GM12874 (cell line): Measurements from ENCODE around the gene ELL2.

Experiments used
- TF ChIP-seq, protein P1 (sequence below): IDR thresholded peaks from 2 replicates; pipeline ENCODE4 v1.5.1; 2011; ENCODE audit warnings: low read depth, mild to moderate bottlenecking, control low read depth, low read length, moderate library complexity; ENCODE audit not compliant: insufficient read depth

The ELL2 gene

DNA sequence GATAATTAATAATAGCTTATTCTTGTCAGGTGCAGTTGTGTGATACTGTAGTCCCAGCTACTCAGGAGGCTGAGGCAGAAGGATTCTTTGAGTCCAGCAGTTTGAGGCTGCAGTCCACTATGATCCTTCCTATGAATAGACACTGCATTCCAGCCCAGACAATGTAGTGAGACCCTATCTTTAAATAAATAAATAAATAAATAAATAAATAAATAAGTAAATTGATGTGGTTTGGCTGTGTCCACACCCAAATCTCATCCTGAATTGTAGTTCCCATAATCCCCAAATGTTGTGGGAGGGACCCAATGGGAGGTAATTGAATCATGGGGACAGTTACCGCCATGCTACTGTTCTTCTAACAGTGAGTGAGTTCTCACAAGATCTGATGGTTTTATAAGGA, 5.6 kb upstream of the ELL2 start:
- TF ChIP-seq, protein P1, sequence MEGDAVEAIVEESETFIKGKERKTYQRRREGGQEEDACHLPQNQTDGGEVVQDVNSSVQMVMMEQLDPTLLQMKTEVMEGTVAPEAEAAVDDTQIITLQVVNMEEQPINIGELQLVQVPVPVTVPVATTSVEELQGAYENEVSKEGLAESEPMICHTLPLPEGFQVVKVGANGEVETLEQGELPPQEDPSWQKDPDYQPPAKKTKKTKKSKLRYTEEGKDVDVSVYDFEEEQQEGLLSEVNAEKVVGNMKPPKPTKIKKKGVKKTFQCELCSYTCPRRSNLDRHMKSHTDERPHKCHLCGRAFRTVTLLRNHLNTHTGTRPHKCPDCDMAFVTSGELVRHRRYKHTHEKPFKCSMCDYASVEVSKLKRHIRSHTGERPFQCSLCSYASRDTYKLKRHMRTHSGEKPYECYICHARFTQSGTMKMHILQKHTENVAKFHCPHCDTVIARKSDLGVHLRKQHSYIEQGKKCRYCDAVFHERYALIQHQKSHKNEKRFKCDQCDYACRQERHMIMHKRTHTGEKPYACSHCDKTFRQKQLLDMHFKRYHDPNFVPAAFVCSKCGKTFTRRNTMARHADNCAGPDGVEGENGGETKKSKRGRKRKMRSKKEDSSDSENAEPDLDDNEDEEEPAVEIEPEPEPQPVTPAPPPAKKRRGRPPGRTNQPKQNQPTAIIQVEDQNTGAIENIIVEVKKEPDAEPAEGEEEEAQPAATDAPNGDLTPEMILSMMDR, result no peak

DNA sequence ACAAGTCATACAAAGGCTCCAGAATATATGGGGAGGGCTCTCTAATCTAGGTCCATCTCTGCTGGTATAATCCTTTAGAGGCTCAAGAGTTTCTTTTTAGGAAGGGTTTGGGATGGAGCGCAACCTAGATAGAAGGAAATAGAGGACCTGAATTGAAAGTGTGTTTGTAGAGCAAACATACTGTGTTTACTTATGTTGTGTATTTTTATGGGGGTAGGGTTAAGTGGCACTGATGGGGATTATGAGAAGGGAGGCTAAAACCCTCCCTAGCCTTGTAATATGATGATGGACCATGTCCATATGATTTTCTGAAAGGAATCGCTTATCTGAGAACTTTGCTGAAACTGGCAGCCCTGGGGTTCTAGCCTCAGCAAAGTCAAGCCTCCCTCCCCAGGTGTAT, 4.4 kb upstream of the ELL2 start:
- TF ChIP-seq, protein P1, result no peak

DNA sequence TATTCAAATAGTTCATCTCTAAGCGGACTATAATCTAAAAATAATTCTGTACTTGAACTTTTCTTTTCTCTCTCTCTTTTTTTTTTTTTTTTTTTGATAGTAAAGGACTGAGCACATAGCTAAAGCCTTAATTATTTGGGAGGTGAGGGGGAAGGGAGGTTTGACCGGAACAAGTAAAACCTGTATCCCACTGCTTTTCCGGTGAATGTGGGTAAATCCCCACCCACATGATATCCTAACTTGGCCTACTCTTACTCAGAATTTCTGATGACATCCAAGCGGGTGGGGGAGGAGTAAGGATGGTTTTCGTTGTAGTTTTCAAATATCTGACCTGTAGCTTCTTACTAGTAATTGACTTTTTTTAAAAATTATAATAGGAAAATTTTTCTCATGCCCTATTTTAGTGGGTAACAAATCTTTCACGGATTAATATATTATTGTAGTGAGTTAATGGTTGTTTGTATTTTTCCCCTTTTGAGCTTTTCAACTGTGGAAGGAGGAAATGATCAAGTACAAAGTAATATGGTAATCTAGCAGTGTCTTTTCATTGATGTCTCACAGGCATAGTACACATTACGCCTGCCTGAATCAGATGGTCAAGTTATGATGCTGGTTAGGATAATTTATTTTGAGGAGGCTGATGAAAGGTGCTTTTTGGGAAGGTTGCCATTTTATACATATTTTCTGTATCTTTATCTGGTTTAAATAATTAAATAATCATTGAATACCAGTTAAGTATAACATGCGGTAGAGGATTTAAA, 2.2 kb upstream of the ELL2 start:
- TF ChIP-seq, protein P1, result no peak

DNA sequence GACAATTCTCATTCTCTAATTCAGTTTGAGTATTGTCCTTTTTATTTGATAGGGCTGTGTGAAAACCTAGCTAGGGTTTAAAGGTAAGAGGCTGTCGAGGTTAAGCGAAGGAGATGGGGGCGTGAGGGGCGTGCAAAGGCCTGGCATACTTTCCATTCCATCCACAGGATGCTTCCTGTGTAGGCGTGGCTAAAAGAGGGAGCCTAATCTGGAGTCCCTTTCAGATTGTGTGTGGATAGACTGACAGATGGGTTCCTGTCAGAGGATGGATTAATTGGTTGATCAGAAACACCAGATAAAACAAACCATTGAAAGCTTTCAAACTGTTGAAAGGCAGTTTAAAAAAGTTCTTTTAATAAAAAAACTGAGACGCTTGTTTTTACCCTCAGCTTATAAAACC, 1.1 kb upstream of the ELL2 start:
- TF ChIP-seq, protein P1, result no peak

DNA sequence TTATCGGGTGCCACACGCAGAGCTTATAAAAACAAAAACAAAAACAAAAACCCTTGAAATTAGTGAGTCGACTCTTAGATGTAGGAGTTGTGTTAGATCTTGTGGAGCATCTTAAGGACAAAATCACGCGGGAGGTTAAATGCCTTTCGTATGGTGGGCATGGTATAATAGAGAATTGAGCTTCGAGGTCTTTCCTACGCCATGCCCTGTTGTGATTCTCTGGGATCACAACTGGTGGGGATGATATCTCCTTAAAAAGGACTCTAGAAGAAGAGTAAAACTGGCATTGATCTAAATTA, 773 bp upstream of the ELL2 start:
- TF ChIP-seq, protein P1, result no peak

DNA sequence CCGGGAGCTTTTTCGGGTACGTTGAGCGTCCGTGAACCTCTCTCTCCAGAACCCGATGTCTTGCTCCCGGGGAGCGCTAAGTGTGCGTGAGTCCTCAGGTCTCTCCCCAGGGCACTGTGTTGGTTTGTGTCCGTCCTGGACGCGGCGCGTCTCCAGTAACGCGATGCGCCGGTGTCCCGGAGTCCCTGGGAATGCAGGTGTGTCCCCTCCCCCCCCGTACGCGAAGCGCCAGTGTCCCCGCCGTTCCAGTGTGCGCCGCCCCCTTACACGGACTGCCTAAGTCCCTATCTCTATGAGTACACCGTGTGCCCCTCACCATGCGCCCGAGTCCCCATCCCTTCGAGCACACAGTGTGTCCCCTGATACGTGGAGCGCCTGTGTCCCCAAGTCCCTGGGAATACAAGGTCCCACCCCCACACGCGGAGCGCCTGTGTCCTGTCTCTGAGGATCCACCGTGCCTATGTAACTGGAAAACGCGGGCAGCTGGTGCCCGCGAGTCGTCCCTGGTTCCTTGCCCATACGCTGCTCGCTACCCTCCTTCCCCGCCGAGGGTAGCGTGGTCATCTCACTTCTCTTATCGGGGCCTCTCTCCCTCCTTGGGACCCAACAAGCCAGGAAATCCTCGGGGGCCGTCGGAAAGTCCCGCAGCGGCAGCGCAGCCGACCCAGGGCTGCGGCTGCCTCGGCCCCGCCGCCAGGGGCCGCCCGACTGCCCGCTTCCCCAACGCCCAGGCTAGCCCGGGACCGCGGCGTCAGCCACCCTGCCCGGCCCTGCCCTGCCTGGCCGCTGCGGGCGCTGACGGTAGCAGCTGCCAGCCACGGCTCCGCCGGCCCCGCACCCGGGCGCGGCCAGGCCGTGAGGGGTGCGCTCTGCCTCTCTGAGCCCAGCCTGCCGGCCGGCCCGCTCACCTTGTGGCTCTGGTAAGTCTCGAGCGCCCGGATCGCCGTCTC, 709 bp downstream of the ELL2 start:
- TF ChIP-seq, protein P1, result peak; percentile 93

DNA sequence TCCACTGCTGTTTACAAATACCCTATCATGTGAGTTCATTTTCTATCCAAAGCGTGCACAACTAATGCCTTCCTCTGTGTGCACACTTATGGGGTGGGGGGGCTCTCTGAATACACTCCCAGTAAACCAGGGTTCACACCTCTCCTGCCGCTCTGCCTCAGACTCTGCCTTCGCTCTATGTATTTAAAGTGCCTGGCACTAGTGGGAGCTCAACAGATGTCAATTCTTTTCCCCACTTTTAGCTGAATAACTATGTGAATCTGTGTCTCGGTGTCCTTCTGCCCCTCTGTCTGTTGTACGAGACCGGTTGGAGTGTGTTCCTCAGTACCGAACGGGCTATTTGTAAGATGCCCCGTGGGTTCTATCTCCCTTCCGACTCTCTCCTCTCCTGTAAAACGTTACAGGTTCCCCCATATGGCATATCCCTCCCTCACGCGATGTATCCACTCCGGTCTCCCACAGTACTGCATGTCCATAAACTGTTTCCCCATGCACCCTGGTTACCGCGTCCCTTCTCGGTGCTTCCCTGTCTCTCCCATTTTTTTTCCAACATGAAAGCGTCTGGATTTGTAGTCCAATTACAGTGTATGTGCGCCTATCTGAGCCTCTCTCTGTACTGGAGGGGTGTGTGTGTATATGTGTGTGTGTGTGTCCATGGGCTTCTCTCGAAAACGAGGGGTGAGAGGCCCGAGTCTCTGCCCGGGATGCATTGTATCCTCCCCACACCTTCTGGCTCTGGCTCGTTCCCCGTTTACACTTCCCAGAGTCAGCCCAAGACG, 1.6 kb downstream of the ELL2 start:
- TF ChIP-seq, protein P1, result no peak
